ENCODE measurements around the gene BCAS4.

- TF ChIP-seq CTCF (IDR thresholded peaks at IDR 0.05), result no peak
- no peak for TF ChIP-seq ZNF423 (CRISPR knock-in tag; IDR thresholded peaks at IDR 0.05)
- TF ChIP-seq ATF3 (CRISPR knock-in tag; conservative IDR thresholded peaks at IDR 0.05), result no peak
Measured at GRCh38 chr20:50919567-50919966, 124.7 kb downstream of the BCAS4 start.
